ENCODE results near the gene TMPRSS4. TPM values are rescaled to one million over a fixed set of nuclear protein-coding genes. Genes with fewer than 3 reads are reported as not detected.
"Not testable (repeated sequence)": the region's sequence is repeated elsewhere in the genome, so short reads cannot be mapped to it uniquely, and the experiment has no call there.

Gene TMPRSS4
- total RNA-seq, 1 donor from 2014 or later, result not detected

- TF ChIP-seq, protein P1, sequence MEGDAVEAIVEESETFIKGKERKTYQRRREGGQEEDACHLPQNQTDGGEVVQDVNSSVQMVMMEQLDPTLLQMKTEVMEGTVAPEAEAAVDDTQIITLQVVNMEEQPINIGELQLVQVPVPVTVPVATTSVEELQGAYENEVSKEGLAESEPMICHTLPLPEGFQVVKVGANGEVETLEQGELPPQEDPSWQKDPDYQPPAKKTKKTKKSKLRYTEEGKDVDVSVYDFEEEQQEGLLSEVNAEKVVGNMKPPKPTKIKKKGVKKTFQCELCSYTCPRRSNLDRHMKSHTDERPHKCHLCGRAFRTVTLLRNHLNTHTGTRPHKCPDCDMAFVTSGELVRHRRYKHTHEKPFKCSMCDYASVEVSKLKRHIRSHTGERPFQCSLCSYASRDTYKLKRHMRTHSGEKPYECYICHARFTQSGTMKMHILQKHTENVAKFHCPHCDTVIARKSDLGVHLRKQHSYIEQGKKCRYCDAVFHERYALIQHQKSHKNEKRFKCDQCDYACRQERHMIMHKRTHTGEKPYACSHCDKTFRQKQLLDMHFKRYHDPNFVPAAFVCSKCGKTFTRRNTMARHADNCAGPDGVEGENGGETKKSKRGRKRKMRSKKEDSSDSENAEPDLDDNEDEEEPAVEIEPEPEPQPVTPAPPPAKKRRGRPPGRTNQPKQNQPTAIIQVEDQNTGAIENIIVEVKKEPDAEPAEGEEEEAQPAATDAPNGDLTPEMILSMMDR (IDR thresholded peaks at IDR 0.05; ENCODE audit: partially characterized antibody, unreplicated experiment), result no peak
- Mint-ChIP-seq H3K27me3 (ENCODE audit: unreplicated experiment) (peaks cover 8% of the 10 kb centered on the region), H3K9me3 (ENCODE audit: unreplicated experiment) (peaks cover 6% of the 10 kb centered on the region), H3K4me3 (ENCODE audit: unreplicated experiment) (no peak overlapping the region), H3K27ac (ENCODE audit: unreplicated experiment) (no peak overlapping the region), H3K36me3 (ENCODE audit: unreplicated experiment) (peaks cover 5% of the 10 kb centered on the region), H3K4me1 (ENCODE audit: low read depth, unreplicated experiment) (peaks cover 2% of the 10 kb centered on the region)
- DNase-seq, result no peak
These were observed 16.7 kb upstream of the TMPRSS4 start for GRCh38 chr11:118060081-118060661.

- peaks cover 4% of the 10 kb centered on the region for H3K9me3 Mint-ChIP-seq (ENCODE audit: unreplicated experiment)
- H3K27me3 Mint-ChIP-seq (ENCODE audit: unreplicated experiment), result peaks cover 8% of the 10 kb centered on the region
- no peak overlapping the region for H3K4me3 Mint-ChIP-seq (ENCODE audit: unreplicated experiment)
- no peak for DNase-seq
- H3K4me1 Mint-ChIP-seq (ENCODE audit: low read depth, unreplicated experiment), result peaks cover 2% of the 10 kb centered on the region
- no peak overlapping the region for H3K27ac Mint-ChIP-seq (ENCODE audit: unreplicated experiment)
- peaks cover 2% of the 10 kb centered on the region for H3K36me3 Mint-ChIP-seq (ENCODE audit: unreplicated experiment)
- TF ChIP-seq, protein P1 (IDR thresholded peaks at IDR 0.05; ENCODE audit: partially characterized antibody, unreplicated experiment), result no peak
These were observed 16.0 kb upstream of the TMPRSS4 start for GRCh38 chr11:118060869-118061268.

DNA sequence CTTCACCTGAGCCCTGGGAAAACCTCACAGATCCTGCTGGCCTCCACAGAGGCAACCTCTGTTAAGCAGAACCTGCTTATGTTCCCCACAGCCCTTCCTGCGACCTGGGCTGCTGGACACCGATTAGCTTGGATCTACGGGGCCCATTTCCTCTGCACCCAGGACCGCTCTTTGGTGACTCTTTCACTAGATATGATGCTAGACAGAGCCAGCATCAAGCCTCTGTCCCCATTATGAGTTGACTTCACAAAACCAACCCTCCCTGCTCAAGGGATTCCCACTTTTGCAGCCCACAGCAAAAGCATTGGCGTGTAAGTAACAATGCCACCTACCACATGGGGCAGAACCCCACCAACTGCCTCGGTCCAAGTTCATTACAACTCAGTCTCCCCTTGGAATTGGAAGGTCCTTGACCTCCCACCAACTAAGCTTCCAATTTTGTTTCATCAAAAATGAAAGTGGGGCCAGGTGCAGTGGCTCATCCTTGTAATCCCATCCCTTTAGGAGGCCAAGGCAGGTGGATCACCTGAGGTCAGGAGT is 15.2 kb upstream of the TMPRSS4 start:
- TF ChIP-seq, protein P1 (IDR thresholded peaks at IDR 0.05; ENCODE audit: partially characterized antibody, unreplicated experiment), result no peak
- DNase-seq, result no peak
- peaks cover 8% of the 10 kb centered on the region for H3K27me3 Mint-ChIP-seq (ENCODE audit: unreplicated experiment)
- no peak overlapping the region for H3K27ac Mint-ChIP-seq (ENCODE audit: unreplicated experiment)
- no peaks in the 10 kb centered on the region for H3K36me3 Mint-ChIP-seq (ENCODE audit: unreplicated experiment)
- H3K9me3 Mint-ChIP-seq (ENCODE audit: unreplicated experiment), result peaks cover 3% of the 10 kb centered on the region
- no peak overlapping the region for H3K4me3 Mint-ChIP-seq (ENCODE audit: unreplicated experiment)
- peaks cover 2% of the 10 kb centered on the region for H3K4me1 Mint-ChIP-seq (ENCODE audit: low read depth, unreplicated experiment)

DNA sequence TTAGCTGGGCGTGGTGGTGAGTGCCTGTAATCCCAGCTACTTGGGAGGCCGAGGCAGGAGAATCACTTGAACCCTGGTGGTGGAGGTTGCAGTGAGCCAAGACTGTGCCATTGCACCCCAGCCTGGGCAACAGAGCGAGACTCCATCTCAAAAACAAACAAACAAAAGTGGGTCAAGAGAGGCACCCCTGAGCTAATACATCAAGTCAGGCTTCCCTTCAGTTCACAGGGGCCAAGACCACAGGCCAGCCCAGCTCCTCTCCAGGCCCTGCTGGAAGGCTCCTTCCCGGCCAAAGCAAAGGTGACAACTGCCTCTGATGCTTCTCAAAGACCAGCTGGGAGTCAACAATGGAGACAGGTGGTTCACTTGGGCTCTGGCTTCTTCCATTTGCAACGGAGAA is 14.7 kb upstream of the TMPRSS4 start:
- H3K4me1 Mint-ChIP-seq (ENCODE audit: low read depth, unreplicated experiment); H3K27me3 Mint-ChIP-seq (ENCODE audit: unreplicated experiment); H3K36me3 Mint-ChIP-seq (ENCODE audit: unreplicated experiment); H3K9me3 Mint-ChIP-seq (ENCODE audit: unreplicated experiment); DNase-seq; H3K4me3 Mint-ChIP-seq (ENCODE audit: unreplicated experiment); H3K27ac Mint-ChIP-seq (ENCODE audit: unreplicated experiment): not testable (repeated sequence)

DNA sequence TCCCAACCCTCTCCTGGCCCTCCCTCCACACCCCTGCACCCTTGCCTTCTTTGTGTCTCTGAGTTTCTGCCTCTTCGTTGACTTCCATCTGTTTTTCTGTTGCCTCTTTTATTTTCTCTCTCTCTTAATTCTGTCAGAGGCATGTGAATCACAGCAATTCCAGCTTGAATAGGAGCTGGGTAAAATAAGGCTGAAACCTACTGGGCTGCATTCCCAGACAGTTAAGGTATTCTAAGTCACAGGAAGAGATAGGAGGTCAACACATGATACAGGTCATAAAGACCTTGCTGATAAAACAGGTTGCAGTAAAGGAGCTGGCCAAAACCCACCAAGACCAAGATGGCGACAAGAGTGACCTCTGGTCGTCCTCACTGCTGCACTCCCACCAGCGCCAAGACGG is 14.2 kb upstream of the TMPRSS4 start:
- not testable (repeated sequence) for H3K27me3 Mint-ChIP-seq (ENCODE audit: unreplicated experiment); H3K4me3 Mint-ChIP-seq (ENCODE audit: unreplicated experiment); H3K9me3 Mint-ChIP-seq (ENCODE audit: unreplicated experiment); H3K27ac Mint-ChIP-seq (ENCODE audit: unreplicated experiment); DNase-seq; H3K4me1 Mint-ChIP-seq (ENCODE audit: low read depth, unreplicated experiment); H3K36me3 Mint-ChIP-seq (ENCODE audit: unreplicated experiment)

DNA sequence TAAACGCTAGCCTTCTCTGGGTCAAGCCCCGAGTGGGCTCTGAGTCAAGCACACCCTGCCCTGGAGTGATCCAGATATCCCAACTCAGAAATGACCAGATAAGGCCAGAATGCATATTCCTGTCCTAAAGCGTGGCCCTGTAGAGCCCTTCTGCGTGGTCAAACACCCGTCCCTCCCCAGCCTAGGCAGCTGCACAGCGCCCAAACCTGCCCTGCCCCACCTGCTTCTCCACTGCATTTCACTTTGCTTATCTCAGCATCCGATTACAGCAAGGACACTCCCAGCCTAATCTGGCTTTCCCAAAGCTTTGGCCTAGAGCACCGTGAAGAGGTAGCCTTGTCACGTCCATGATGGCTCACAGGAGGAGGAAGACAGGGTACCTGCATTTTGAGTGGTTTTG is 11.9 kb upstream of the TMPRSS4 start:
- Mint-ChIP-seq H3K27me3 (ENCODE audit: unreplicated experiment) (no peaks in the 10 kb centered on the region), H3K9me3 (ENCODE audit: unreplicated experiment) (no peaks in the 10 kb centered on the region)

More for the DNA sequence above, 11.9 kb upstream of the TMPRSS4 start:
- Mint-ChIP-seq H3K4me3 (ENCODE audit: unreplicated experiment) (no peak overlapping the region), H3K4me1 (ENCODE audit: low read depth, unreplicated experiment) (peaks cover 8% of the 10 kb centered on the region), H3K27ac (ENCODE audit: unreplicated experiment) (no peak overlapping the region), H3K36me3 (ENCODE audit: unreplicated experiment) (no peaks in the 10 kb centered on the region)
- TF ChIP-seq, protein P1 (IDR thresholded peaks at IDR 0.05; ENCODE audit: partially characterized antibody, unreplicated experiment), result no peak
- no peak for DNase-seq
